GM06990 (cell line): ENCODE results near the gene PSG6.
"Not testable (repeated sequence)": the region's sequence is repeated elsewhere in the genome, so short reads cannot be mapped to it uniquely, and the experiment has no call there.

Experiments used
- DNase-seq: peaks from one replicate; pipeline ENCODE4 v3.0.0-alpha.2; 2011; ENCODE audit not compliant: insufficient read length; ENCODE audit errors: extremely low read depth
- H3K27me3 ChIP-seq: replicated peaks from 2 replicates; pipeline ENCODE4 v1.6.0; 2011; ENCODE audit warnings: low read length; ENCODE audit not compliant: control insufficient read depth, insufficient read depth
- H3K36me3 ChIP-seq: 2 replicates; pipeline ENCODE4 v1.5.1; 2011; ENCODE audit warnings: low read length; ENCODE audit not compliant: control insufficient read depth, insufficient read depth
- H3K4me3 ChIP-seq: replicated peaks from 2 replicates; pipeline ENCODE4 v1.5.1; 2011; ENCODE audit warnings: low read depth, mild to moderate bottlenecking, control low read depth, low read length
- TF ChIP-seq, protein P1 (sequence below): IDR thresholded peaks from 2 replicates; pipeline ENCODE4 v1.5.1; 2011; ENCODE audit warnings: low read length, control low read depth, mild to moderate bottlenecking, inconsistent platforms; ENCODE audit not compliant: insufficient read depth, poor library complexity, severe bottlenecking

PSG6 gene

DNA sequence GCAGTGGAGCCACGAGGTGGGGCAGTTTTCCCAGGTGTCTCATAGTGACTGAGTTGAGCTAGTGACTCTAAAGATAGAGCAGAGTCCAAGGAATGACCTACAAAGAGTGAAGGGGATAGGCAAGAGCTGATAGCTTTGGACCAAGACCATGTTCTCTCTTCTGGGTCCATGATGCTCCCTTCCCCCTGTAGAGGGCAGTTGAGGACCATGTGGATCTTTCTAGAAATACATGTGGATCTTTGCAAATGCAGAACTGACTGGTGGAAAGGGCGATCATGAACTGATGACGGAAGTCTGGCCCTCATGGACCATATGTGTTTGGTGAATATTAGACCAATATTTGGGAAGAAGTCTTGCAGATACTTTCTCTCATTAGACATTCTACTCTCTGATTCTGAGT is 45.1 kb downstream of the PSG6 start:
- no peak for DNase-seq
- TF ChIP-seq, protein P1, sequence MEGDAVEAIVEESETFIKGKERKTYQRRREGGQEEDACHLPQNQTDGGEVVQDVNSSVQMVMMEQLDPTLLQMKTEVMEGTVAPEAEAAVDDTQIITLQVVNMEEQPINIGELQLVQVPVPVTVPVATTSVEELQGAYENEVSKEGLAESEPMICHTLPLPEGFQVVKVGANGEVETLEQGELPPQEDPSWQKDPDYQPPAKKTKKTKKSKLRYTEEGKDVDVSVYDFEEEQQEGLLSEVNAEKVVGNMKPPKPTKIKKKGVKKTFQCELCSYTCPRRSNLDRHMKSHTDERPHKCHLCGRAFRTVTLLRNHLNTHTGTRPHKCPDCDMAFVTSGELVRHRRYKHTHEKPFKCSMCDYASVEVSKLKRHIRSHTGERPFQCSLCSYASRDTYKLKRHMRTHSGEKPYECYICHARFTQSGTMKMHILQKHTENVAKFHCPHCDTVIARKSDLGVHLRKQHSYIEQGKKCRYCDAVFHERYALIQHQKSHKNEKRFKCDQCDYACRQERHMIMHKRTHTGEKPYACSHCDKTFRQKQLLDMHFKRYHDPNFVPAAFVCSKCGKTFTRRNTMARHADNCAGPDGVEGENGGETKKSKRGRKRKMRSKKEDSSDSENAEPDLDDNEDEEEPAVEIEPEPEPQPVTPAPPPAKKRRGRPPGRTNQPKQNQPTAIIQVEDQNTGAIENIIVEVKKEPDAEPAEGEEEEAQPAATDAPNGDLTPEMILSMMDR, result no peak
- H3K4me3 ChIP-seq, result no peak overlapping the region
- no peaks in the 10 kb centered on the region for H3K27me3 ChIP-seq
- H3K36me3 ChIP-seq, result no peaks in the 10 kb centered on the region

DNA sequence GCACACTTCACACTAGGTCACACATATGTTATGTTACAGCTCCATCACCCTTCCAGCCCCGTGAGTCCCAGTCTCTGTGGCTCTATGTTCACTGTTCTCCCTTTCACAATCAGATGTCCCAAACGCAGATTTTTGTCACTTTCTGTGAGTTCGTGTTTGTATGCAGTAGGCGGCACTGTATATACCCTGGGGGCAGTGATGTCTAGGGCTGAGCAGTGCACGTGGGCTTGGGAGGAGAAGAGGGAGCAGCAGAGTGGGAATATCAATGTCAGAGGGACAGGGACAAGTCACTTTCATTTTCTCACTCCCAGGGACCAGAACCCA is 60.2 kb downstream of the PSG6 start:
- TF ChIP-seq, protein P1, result no peak
- H3K4me3 ChIP-seq, result no peak overlapping the region
- DNase-seq, result no peak
- H3K27me3 ChIP-seq, result no peaks in the 10 kb centered on the region
- H3K36me3 ChIP-seq, result no peaks in the 10 kb centered on the region

DNA sequence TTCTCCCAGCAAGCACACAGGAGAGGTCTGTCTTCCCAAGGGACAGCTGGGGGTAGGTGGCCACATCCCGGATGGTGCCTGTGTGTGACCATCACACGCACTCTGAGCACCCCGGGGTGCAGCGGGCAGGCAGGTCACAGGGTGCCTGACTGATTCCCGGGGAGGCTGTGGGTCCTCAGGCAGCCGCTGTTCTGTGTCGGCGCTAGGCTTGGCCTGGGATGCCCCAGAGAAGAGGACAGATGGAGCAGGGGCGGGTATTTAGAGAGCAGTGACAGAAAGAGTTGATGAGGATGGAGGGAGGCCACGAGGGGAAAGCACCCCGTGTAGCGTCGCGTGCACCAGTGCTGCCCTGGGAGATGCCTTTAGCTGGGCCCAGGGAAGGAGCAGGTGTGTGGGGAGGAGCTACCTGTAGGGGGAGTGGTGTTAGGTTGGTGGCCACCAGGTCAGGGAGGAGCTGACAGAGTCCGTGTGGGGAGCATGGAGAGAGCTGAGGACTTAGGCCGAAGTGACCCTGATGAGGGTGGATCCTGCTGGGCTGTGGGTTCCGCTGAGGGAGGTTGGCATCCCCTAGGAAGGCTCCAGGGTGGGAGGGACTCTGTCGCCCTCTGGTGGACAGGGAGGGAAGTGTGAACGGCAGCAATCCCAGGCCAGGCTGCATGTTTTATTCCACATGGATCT is 60.7 kb downstream of the PSG6 start:
- not testable (repeated sequence) for H3K27me3 ChIP-seq, H3K36me3 ChIP-seq, H3K4me3 ChIP-seq
- TF ChIP-seq, protein P1, result peak; percentile 64
- DNase-seq, result peak; percentile 1

DNA sequence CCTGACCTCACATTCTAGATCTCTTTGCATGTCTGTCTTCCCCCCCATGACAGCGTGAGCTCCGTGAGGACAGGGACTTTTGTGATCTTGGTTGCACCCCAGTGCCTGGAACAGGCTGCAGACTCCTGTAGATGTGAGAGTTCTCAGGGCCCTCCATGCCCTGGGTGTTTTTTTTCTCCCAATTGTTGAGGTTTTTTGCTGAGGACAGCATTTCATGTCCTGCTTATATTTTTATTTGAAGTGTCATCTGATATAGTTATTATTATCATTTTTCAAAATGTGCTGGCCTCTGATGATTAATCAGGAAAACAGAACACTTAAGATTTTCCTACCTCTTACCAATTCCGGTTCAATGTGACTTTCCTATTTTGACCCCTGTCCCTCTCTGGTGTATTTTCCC is 62.9 kb downstream of the PSG6 start:
- not testable (repeated sequence) for DNase-seq, H3K36me3 ChIP-seq, H3K4me3 ChIP-seq, H3K27me3 ChIP-seq

DNA sequence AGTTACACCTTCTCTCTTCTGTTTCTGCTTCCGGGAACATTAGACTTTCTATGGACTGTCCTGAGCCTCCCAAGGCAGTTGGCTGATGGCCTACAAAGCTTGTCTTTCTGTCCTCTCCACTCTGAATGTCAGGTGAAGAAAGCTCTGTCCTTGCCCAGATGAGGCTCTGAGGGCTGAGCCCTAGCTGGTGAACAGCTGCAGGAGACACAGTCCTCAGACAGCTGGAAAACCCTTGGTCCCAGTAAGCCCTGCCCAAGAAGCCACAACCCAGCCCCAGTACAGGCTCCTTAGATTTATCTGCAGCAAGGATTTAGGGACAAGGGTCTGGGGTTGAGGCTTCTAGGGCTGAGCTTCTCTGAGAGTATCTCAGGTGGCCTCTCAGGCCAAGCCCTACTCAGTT is 64.5 kb downstream of the PSG6 start:
- H3K36me3 ChIP-seq, DNase-seq, H3K4me3 ChIP-seq, H3K27me3 ChIP-seq: not testable (repeated sequence)

DNA sequence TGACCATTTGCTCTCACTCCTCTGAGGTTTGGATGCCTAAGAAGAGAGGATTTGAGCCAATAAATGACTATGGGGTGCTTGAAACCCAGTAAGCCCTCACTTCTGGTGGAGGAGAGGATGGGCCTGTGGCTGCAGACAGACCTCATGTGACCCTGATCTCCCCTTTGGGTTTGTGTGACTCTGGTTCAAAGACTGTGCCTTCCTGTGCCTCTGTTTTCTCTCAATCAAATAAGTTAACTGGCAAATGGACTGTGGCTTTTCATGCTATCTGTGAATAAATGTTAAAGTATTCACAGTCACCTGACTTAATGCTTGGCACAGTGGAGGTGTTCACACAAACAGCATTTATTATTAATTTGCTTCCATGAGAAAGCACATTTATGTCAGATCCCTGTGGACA is 64.9 kb downstream of the PSG6 start:
- not testable (repeated sequence) for H3K27me3 ChIP-seq, H3K36me3 ChIP-seq, H3K4me3 ChIP-seq, DNase-seq
